GM18499 (cell line): ENCODE measurements around the gene DIRAS1.

Source experiments
- ATAC-seq: cut with Tn5 transposase; IDR thresholded peaks from one replicate; pipeline ENCODE4 v1.9.1; 2021; ENCODE audit warnings: moderate number of reproducible peaks; ENCODE audit not compliant: insufficient read depth, unreplicated experiment

The DIRAS1 gene

GRCh38 chr19:2756477-2756876 is 35.3 kb upstream of the DIRAS1 start:
- no peak for ATAC-seq

GRCh38 chr19:2755811-2756210 is 34.6 kb upstream of the DIRAS1 start:
- no peak for ATAC-seq

GRCh38 chr19:2755448-2755705 is 34.2 kb upstream of the DIRAS1 start:
- ATAC-seq, result no peak

DNA sequence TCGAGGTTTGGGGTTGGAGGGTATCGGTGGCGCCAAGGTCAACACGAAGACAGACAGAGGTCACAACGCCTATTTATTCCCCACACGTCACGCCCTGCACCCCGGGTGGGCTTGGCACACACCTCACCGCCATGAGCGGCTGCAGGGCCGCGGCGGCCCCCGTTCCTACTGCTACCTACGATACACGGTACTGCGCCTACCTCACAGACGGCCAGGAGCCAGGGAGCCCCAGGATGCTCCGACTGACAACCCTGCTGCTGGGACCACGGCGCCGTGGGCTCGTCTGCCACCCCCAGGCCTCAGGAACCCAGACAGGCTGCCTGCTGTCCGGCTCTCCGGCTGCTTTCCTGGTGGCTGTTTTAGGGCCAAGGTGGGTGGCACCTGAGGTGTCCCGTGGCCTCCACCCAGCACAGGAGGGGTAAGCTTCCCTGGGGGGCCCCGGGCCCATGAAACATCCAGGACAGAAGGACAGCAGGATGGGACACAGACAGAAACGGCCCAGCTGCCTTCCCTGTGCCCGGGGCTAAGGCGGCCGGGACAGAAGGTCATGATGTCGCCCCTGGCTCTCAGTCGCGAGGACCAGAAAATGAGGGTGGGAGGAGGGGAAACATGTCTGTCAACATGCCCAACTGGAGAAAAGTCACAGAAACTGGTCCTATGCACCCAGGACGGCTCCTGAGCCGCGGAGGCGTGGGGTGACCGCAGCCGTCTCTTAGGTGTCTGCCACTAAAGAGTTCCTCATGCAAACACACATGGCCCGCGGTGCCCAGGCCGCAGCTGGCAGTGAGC is 33.7 kb upstream of the DIRAS1 start:
- ATAC-seq, result no peak

DNA sequence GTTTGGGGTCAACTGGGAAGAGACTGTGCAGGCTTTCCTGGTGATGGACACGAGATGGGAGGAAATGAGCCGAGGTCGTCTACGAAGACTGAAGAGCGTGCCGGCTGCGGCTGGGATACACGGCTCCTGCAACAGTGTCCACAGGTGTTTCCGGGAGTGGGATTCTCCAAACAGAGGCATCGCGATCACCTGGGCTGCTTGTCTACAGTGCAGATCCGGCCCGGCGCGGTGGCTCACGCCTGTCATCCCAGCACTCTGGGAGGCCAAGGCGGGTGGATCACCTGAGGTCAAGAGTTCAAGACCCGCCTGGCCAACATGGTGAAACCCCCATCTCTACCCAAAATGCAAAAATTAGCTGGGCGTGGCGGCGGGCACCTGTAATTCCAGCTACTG is 30.3 kb upstream of the DIRAS1 start:
- no peak for ATAC-seq

DNA sequence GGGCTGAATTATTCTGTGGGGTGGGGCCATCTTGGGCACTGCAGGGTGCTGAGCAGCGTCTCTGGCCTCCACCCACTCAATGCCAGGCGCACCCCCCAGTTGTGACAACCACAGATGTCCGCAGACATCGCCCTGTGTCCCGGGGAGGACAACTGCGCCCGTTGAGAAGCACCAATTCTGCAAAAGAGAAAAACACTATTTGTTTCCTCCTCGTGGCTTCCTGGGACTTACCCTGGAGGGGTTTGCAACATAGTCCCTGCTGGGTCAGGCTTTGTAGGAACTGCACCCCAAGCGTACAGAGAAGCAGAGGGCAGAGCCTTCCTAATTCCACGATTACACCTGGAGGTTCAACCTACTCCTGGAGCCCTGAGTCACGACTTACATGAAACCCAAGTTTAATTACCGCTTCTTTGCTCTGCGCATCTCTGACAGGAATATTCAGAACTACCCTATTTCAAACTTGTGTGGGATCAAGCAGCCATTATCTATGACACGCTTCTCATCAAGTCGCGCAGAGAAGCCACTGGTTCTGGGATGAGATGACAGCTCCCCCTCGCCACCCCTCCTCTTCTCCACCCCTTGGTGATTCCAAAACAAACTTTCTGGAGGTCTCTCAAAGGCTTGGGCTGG is 29.8 kb upstream of the DIRAS1 start:
- no peak for ATAC-seq

DNA sequence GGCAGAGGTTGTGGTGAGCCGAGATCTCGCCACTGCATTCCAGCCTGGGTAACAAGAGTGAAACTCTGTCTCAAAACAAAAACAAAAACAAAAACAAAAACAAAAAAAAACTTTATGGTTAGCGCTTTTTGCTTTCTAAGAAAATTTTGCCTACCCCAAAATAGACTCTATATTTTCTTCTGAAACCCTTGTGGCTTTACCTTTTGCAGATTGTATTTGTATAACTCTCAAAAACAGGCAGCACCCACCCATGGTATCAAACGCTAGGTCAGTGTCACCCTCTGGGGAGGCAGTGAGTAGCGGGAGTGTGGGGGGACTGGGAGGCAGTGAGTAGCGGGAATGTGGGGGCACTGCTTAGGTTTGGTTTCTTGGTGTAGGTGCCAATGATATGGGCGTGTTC is 26.2 kb upstream of the DIRAS1 start:
- ATAC-seq, result no peak

GRCh38 chr19:2744113-2744512 is 22.9 kb upstream of the DIRAS1 start:
- ATAC-seq, result no peak

- no peak for ATAC-seq
These were observed 21.9 kb upstream of the DIRAS1 start for GRCh38 chr19:2743099-2743498.

DNA sequence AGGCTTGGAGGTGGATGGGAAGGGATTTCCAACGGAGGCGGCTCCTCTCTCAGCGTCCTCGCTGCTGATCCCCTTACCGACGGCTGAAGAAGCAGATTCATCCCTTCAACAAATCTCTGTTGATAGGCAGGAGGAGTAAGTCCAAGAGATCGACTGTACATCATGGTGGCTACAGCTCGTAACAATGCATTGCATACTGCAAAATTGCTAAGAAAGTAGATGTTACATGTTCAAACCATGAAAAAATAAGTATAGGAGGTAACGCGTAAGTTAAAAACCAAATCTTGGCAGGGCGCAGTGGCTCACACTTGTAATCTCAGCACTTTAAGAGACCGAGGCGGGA is 19.1 kb upstream of the DIRAS1 start:
- no peak for ATAC-seq

DNA sequence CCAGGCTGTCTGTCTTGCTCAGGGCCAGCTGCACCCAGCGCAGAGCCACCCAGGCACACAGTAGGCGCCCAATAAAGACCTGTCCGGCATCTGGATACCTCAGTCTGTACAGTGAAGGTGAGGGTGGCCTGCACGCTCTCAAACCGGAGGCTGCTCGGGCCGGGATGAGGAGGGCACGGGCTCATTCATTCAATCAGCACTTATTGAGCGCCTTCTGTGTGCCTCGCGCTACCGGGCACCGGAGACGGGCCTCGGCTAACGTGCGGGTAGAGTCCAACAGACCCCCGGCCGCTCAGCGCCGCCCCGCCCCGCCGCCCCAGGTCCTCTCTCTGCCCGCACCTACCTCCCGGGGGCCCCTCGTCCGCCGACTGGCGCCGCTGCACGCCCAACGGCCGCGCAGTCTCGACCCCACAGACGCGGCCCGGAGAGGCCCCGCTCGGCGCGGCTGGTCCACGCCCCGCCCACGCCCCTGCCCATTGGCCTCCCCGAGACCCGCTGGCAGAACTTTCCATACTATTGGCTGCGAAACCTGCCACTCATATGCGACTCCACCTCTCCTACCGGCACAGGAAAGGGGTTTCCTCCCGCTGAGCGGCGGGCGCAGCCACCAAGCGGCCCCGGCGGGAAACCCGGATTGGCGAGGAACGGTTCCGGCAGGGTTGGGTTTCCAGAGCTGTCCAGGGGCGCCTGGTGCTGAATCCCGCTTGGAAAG is 18.6 kb upstream of the DIRAS1 start, which contains the start of gene SLC39A3:
Gene SLC39A3 (minus strand): TSS at position 416 of the 712 bp plus-strand sequence. CDS start 2,760 bp downstream, outside the sequence.
- no peak for ATAC-seq

GRCh38 chr19:2736550-2737190 is 15.5 kb upstream of the DIRAS1 start:
- ATAC-seq, result no peak

DNA sequence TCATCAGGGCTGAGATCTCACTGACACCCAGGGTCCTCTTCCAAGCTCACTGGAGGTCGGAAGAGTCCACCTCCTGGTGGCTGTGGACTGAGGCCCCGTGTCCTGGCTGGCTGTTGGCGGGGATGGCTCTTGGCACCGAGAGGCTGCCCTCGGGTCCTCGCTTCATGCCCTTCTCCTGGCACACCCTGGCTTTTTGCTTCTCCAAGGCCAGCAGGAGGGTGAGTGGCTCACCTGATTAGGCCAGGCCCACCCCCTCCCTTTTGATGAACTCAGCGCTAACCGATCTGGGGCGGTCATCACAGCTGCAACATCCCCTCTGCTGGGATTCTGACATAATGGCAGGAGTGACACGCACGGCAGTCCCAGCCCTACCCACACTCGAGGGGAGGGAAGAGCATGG is 14.2 kb upstream of the DIRAS1 start:
- ATAC-seq, result no peak

- ATAC-seq, result no peak
These were observed 13.6 kb upstream of the DIRAS1 start for GRCh38 chr19:2734589-2735288.

DNA sequence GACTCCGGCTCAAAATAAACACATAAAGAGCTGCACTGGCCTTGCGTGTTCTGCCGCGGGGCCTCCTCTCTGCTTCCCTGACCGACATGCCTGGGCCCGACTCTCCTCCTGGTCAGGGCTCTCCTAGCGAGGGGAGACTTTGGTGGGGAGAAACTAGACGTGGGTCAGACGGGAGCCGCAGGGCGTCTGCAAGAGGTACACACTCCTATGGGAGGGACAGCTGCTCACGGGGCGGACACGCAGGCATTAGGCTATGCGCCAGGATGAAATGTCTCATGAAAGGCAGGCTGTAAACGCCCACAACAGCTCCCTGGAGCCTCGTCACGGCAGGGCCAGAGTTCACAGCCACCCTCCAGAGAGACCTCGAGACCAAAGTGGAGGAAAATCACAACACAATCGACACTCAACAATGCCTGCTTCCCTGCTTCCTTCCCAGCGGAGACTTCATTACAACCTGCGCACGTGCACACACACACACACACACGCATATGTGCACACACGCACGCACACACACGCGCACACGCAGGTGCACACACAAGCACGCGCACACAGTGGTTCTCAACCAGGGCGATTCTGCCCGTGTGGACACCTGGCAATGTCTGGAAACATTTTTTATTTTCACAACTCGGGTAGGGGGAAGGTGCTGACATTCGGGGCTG is 12.9 kb upstream of the DIRAS1 start:
- ATAC-seq, result no peak

GRCh38 chr19:2732883-2733282 is 11.7 kb upstream of the DIRAS1 start:
- ATAC-seq, result no peak

DNA sequence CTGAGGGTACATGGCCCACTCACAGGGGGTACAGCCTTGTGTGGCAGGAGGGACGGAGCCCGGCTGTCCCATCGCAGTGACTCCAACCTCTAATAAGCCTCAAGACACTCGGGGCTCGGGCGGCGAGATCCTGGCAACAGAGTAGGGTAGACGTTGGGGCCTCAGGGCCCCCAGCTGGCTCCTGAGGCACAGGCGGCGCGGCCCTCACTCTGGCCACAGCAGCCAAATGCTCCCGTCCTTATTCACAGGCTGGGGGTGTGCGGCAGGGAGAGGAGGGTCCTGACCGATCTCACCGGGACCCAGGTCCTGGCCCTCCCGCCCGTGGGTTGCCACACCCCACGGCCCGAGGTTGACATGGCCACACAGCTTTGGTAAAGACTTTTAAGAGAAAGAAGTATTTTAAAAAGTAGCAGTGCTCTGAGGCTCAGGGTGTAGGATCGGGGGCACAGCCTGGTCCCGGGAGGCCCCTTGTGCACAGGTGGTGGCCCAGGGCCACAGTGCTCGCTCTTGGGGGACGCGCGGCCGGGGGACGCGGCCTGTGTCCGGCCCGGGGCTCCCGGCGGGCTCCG is 11.1 kb upstream of the DIRAS1 start:
- ATAC-seq, result no peak

DNA sequence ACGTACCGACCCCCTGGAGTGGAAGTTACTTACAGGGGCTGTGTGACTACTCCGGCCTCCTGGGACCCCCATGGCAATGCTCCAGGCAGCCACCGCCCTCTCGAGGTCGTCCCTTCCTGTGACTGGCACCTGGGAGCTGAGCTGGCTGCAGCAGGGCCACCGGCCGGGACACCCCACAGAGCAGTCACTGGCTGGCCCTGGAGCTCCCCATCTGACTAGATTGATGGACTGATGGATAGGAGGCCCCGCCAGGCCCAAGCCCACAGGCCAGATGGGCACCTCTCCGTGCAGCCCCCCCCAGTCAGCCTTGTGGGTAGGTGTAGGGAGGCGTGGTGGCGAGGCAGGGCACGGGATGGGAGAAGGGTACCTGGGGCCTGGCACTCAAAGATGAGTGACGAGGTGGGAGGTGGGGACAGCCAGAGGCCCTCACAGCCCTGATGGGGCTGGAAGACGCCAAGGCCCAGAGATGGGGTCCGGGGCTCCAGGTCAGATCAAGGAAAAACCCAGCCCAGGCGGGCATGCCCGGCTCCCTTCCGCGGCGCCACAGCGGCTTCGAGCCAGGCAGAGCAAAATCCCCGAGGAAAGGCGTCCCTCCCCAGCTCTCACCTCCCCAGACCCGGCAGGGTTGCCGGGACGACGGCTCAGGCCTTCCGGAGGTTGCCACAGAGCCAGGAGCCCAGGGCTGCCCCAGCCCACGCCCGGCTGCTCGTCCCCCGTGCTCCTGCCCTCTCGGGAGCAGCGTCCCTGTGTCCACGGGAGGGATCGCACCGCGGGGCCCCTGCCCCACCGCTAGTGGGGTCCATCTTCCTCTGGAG is 10.2 kb upstream of the DIRAS1 start:
- no peak for ATAC-seq
